ENCODE data around the gene CLDN24.

- TF ChIP-seq CTCF (IDR thresholded peaks at IDR 0.05 in 4 of 5, conservative IDR thresholded peaks at IDR 0.05 in 1 of 5): no peak
- no peak for TF ChIP-seq POLR2A (IDR thresholded peaks at IDR 0.05)
Measured at GRCh38 chr4:183362036-183362435, 39.8 kb upstream of the CLDN24 start.

Measured in gastrocnemius medialis (tissue), 4 donors.